ENCODE data around the gene OR51E1. TPM values are rescaled to one million over a fixed set of nuclear protein-coding genes. Genes with fewer than 3 reads are reported as not detected.

OR51E1 gene
- total RNA-seq = 0.37 TPM

GRCh38 chr11:4643682-4644081 is at the start of gene OR51E1:
OR51E1 (plus strand) TSS chr11:4643982; CDS start chr11:4652527, 8,545 bp downstream.
- no peak for DNase-seq (ENCODE audit: low spot score)

GRCh38 chr11:4605057-4605456 is 38.7 kb upstream of the OR51E1 start:
- DNase-seq (ENCODE audit: low spot score) = no peak

- DNase-seq (ENCODE audit: low spot score) = no peak
These were observed 37.4 kb upstream of the OR51E1 start for GRCh38 chr11:4606231-4607015.

GRCh38 chr11:4607096-4607495 is 36.7 kb upstream of the OR51E1 start:
- no peak for DNase-seq (ENCODE audit: low spot score)

- DNase-seq (ENCODE audit: low spot score) = peak; percentile 96
These were observed 35.8 kb upstream of the OR51E1 start, which contains the start of gene TRIM68 for GRCh38 chr11:4607781-4608666. TRIM68 (minus strand) TSS chr11:4608231; CDS start chr11:4605504, 2,727 bp downstream.

- no peak for DNase-seq (ENCODE audit: low spot score)
These were observed 33.4 kb upstream of the OR51E1 start for GRCh38 chr11:4610258-4610935.

- DNase-seq (ENCODE audit: low spot score) = no peak
These were observed 31.8 kb upstream of the OR51E1 start for GRCh38 chr11:4611986-4612385.

GRCh38 chr11:4615856-4616444 is 27.8 kb upstream of the OR51E1 start:
- no peak for DNase-seq (ENCODE audit: low spot score)

- DNase-seq (ENCODE audit: low spot score) = no peak
These were observed 24.3 kb upstream of the OR51E1 start for GRCh38 chr11:4619514-4619913.

GRCh38 chr11:4626207-4627099 is 17.3 kb upstream of the OR51E1 start:
- DNase-seq (ENCODE audit: low spot score) = peak; percentile 39

GRCh38 chr11:4636136-4636535 is 7.6 kb upstream of the OR51E1 start:
- DNase-seq (ENCODE audit: low spot score) = no peak

- DNase-seq (ENCODE audit: low spot score) = peak; percentile 68
These were observed 6.7 kb upstream of the OR51E1 start, which contains the start of gene OR51D1 for GRCh38 chr11:4636962-4637661. OR51D1 (plus strand) TSS chr11:4637477; CDS start chr11:4639791, 2,314 bp downstream.

GRCh38 chr11:4637662-4638047 is 6.1 kb upstream of the OR51E1 start:
- no peak for DNase-seq (ENCODE audit: low spot score)

- DNase-seq (ENCODE audit: low spot score) = no peak
These were observed 3.9 kb upstream of the OR51E1 start for GRCh38 chr11:4639931-4640330.

- no peak for DNase-seq (ENCODE audit: low spot score)
These were observed 2.3 kb upstream of the OR51E1 start for GRCh38 chr11:4641501-4641900.

- DNase-seq (ENCODE audit: low spot score) = no peak
These were observed 1.7 kb upstream of the OR51E1 start for GRCh38 chr11:4642043-4642442.

GRCh38 chr11:4643076-4643475 is 706 bp upstream of the OR51E1 start:
- no peak for DNase-seq (ENCODE audit: low spot score)

GRCh38 chr11:4644233-4644632 is 451 bp downstream of the OR51E1 start:
- DNase-seq (ENCODE audit: low spot score) = no peak

- DNase-seq (ENCODE audit: low spot score) = no peak
These were observed 2.2 kb downstream of the OR51E1 start for GRCh38 chr11:4645974-4646373.

- no peak for DNase-seq (ENCODE audit: low spot score)
These were observed 4.0 kb downstream of the OR51E1 start for GRCh38 chr11:4647766-4648165.
